ENCODE results near the gene DCANP1. TPM values are rescaled to one million over a fixed set of nuclear protein-coding genes. Genes with fewer than 3 reads are reported as not detected.

The DCANP1 gene
- total and polyA plus RNA-seq, 9 of the 15 experiments (the other 6 are each of a cell fraction or from before 2014, with no cell fraction given), result not detected

GRCh38 chr5:135462304-135462703, 15.2 kb upstream of the DCANP1 start:
- peak; percentile 70 to 92 (median 80) for DNase-seq (ENCODE audit: extremely low read depth in 1 of 4, low spot score in 3 of 4)
- H3K27me3 ChIP-seq (ENCODE audit: control insufficient read depth in 2 of 2, insufficient read depth in 2 of 2, low read length in 2 of 2), result peaks cover 0 to 12% of the 10 kb centered on the region in 2 experiments; a peak in 2 of 5 replicates
- POLR2A ChIA-PET, result interaction anchor here (0.5 to 1.2 kb wide), 4 partner anchors 17 to 371 kb away, joined by 3 to 7 read pairs (median 4); no protein-coding TSS in a partner anchor
- TF ChIP-seq FOXP1 (CRISPR knock-in tag; IDR thresholded peaks at IDR 0.05) (no peak), ZNF384 (IDR thresholded peaks at IDR 0.05; ENCODE audit: low read depth, low read length) (no peak), NR0B1 (IDR thresholded peaks at IDR 0.05; ENCODE audit: partially characterized antibody) (no peak), ZNF277 (CRISPR knock-in tag; IDR thresholded peaks at IDR 0.05; ENCODE audit: borderline replicate concordance) (no peak), ZHX1 (conservative IDR thresholded peaks at IDR 0.05; ENCODE audit: low read length) (no peak), FOXJ3 (CRISPR knock-in tag; IDR thresholded peaks at IDR 0.05) (no peak), ZNF696 (CRISPR knock-in tag; conservative IDR thresholded peaks at IDR 0.05) (no peak), RAD21 (CRISPR knock-in tag; conservative IDR thresholded peaks at IDR 0.05 in 1 of 2, IDR thresholded peaks at IDR 0.05 in 1 of 2) (peak; percentile 75 to 89), KLF16 (IDR thresholded peaks at IDR 0.05) (0 out of 2 replicates have a peak, but pooled peaks have one; percentile 35), ZNF212 (CRISPR knock-in tag; IDR thresholded peaks at IDR 0.05) (no peak), PHB2 (IDR thresholded peaks at IDR 0.05; ENCODE audit: low read depth) (no peak), ILF3 (IDR thresholded peaks at IDR 0.05; ENCODE audit: borderline replicate concordance) (no peak), POLR2G (IDR thresholded peaks at IDR 0.05; ENCODE audit: low read depth, low read length) (no peak)

More at GRCh38 chr5:135462304-135462703, 15.2 kb upstream of the DCANP1 start:
- Histone ChIP-seq H3K4me3 (no peak overlapping the region), H3K9me1 (ENCODE audit: control insufficient read depth, insufficient read depth, low read length) (no peaks in the 10 kb centered on the region), H3K4me2 (ENCODE audit: insufficient read depth, low read length) (no peak overlapping the region), H3K9ac (ENCODE audit: insufficient read depth in 1 of 2, low read depth in 2 of 2, low read length in 2 of 2) (no peak overlapping the region), H3K9me3 (replicated peaks; ENCODE audit: control insufficient read depth, insufficient read depth, low read depth, low read length) (no peaks in the 10 kb centered on the region), H2AFZ (ENCODE audit: low read depth, low read length) (peak overlapping the region; percentile 37), H3K36me3 (ENCODE audit: control insufficient read depth, insufficient read depth, low read length) (no peaks in the 10 kb centered on the region), H3K4me1 (replicated peaks in 1 of 2; ENCODE audit: control insufficient read depth in 2 of 2, insufficient read depth in 2 of 2, low read length in 2 of 2) (peaks cover 29% of the 10 kb centered on the region in 2 experiments), H3K79me2 (ENCODE audit: control insufficient read depth, insufficient read depth, low read length) (no peaks in the 10 kb centered on the region), H4K20me1 (replicated peaks; ENCODE audit: control insufficient read depth, insufficient read depth, low read length) (peaks cover 2% of the 10 kb centered on the region; the same call in 1 of the 2 replicates), H3K27ac (ENCODE audit: extremely low read depth, low read depth, low read length) (no peak overlapping the region)
- no TSS peak for BruUV-seq (replicated peaks)
- FAIRE-seq (peak; percentile 96), ATAC-seq (peak; percentile 88)
- CTCF ChIA-PET (ENCODE audit: low intra/inter-chr PET ratio), result interaction anchor here (0.9 to 3.2 kb wide), 6 partner anchors 89 to 368 kb away, joined by 3 to 20 read pairs (median 4); no protein-coding TSS in a partner anchor
- intact Hi-C loops (cut with micrococcal nuclease) (loop anchor here (1.0 kb wide), 1 partner anchor 90 kb away; no protein-coding TSS in a partner anchor), in situ Hi-C loops (cut with MboI) (loop anchor here (5.0 to 10.0 kb wide), 2 partner anchors 262 to 355 kb away; no protein-coding TSS in a partner anchor)
- WGBS (ENCODE audit: insufficient coverage, low coverage, missing lambda C conversion rate), result 14% methylated on average over 6 of the region's 6 CpGs
